Stimulated activated CD8-positive, alpha-beta memory T cell treated with anti-CD3 and anti-CD28 coated beads, Interleukin-12 subunit alpha, Interleukin-12 subunit beta, amount 100 ng/mL, for 1 hour (primary cell): ENCODE results near the gene FIGLA.

Experiments used
- DNase-seq: peaks from one replicate; pipeline ENCODE4 v3.0.0-alpha.2; 2020; ENCODE audit warnings: low read depth

FIGLA gene

DNA sequence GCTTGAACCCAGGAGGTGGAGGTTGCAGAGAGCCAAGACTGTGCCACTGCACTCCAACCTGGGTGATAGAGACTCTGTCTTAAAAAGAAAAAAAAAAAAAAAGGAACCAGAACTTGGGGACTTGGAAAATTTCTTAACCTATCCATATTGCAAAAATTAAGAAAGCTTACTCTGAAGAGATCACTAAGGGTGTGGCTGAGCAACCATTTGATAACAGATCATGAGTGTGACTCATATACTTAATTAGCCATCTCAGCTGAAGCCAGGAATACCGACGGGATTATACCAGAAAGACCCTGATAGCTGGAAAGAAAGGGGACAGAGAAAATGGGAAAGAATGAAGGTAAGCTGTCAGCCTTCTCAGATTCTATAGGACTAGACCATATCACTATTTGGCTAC, 15.3 kb downstream of the FIGLA start:
- DNase-seq: no peak

DNA sequence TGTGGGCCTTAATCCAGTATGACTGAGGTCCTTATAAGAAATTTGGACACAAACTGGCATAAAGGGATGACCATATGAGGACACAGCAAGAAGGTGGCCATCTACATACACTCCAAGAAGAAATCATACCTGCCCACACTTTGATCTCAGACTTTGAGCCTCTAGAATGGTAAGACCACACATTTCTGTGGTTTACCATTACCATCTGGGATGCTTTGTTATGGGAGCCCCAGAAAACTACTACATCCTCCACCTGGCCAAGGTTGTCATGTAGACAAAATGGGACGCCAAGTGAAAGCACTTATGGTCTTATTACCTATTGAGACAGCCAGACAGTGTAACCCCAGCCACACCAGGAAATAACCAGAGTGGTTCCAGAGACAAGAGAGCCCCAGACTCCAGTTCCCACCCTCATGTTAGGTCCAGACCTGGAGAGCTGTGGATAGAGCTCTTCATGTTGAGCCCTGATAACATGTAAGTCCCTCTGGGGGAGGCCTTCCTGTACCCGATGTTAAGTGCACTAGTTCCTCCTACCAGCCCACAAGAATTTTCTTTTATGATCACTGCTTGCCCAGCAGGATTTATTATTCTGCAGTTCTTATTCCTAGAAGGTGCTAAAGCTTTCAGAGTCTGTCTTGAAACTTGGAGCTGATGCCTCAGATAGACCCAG, 17.8 kb downstream of the FIGLA start:
- no peak for DNase-seq

DNA sequence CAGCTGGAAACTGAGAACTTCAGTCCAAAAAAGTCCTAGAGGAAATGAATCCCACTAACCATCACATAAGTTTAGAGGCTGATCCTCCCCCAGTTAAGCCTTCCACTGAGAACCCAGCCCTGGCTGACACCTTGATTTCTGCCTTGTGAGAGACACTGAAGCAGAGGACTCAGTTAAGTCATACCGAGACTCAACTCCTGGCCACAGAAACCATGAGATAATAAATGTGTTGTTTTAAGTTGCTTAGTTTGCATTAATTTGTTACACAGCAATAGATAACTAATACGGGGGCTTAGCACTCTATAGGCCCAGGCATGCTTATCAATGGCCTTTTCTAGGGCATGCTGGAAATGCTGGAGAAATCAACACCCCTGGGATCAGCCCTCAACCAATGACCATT, 19.0 kb downstream of the FIGLA start:
- DNase-seq: no peak

DNA sequence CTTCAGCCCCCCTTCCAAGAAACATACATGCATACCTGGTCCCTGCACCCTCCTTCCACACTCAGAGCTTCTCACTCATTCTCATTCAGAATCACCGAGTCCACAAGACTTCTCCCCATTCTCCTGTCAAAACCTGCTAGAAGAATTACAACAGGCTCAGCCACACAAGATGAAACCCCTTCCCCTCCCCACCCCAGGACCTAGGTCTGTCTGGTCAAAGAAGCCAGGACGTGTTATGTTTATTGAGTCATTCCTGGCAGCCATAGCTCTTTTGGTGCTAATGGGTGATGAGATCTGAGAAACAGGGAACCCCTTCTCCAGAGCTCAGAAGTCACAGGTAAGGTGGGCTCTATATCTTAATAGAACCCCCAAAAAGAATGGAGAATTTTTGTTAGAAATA, 21.0 kb downstream of the FIGLA start:
- DNase-seq: no peak

GRCh38 chr2:70768590-70769085, 21.8 kb downstream of the FIGLA start:
- DNase-seq: no peak

DNA sequence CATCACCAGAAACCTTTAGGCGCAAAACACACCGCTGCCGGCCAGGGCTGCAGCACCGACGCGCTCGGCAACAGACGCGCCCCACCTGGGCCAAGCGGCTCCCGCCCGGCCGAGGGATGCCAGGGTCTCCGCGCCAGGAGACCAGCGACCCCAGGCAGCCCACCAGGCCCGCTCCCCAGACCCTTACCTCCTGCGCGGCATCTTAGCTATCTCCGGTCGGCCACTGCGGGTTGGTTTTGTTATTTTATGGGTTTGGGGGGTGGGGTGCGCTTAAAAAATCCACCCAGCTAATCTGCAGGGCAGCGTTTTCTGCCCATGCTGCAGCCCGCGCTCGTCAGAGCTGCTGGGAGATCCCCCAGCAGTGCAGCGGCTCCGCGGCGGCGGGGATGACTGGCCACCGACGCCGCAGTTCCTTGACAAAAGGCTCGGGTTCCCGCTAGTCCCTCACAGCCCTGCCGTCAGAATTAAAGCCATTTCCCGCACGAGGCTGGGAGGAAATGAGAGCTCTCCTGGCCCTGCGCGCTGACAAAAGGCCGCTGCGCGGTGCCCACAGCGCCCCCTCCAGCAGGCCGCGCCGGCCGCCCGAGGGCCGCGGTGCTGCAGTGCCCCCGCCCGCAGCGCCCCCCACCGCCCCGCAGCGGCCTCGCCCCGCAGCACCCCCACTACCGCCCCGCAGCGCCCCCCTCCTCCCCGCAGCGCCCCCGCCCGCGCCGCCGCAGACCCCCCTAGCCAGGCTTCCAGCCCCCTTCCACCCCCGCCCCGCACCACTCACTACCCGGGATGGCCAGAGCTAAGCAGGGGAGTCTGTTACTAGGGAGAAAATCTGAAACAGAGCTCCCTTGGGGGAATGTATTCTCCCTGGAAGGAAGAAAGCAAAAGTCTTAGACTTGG, 22.5 kb downstream of the FIGLA start, which contains the start of gene ADD2:
Gene ADD2, minus strand, starts transcription at position 502 of the 891 bp plus-strand sequence. CDS start 61,792 bp downstream, outside the sequence.
- no peak for DNase-seq

DNA sequence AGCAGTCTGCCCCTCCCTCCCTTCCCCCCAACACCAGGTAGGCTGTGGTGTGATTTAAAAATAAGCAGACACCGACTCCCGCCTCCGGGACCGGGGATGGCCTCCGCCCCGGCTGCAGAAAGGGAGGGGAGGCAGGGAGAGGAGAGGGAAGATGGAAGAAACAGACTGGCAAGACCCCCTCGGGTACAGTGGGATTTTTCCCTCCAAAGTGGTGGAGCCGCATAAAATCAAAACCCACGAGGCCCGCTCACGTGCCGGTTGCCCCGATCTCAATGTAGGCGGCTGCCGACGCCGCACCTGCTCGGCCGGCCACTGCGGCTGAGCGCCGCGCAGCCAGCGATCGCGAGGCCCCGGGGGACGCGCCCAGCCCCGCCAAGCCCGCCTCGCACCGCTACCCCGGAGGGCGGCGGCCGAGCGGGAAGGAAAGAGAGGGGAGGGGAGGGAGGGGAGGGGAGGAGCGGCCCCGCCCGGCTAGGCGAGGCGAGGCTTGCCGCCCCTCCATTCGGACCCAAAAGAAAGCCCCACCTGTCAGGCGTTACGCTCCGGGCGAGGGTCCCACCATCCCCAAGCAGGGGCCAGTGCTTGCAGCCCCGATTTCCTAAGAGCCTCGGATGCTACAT, 23.3 kb downstream of the FIGLA start:
- DNase-seq: no peak

GRCh38 chr2:70766357-70767078, 23.9 kb downstream of the FIGLA start:
- no peak for DNase-seq

DNA sequence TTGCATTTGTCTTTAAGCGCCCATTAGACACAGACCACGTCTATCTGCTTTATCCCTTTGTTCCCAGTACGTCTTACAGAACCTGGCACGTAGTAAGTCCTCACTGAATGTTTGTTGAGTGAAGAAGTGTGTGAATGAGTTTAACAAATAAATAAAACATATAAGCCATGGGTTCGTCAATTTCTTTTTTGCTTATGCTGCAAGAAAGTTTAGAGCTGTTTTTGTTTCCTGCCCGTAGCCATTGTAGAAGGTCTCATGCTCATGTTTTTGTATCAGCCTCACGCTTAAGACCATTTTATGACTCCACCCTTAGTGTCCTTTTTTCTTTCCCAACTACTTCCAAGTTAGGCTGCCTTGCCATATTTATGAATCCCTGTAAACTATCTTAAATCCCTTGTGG, 24.9 kb downstream of the FIGLA start:
- DNase-seq: no peak

DNA sequence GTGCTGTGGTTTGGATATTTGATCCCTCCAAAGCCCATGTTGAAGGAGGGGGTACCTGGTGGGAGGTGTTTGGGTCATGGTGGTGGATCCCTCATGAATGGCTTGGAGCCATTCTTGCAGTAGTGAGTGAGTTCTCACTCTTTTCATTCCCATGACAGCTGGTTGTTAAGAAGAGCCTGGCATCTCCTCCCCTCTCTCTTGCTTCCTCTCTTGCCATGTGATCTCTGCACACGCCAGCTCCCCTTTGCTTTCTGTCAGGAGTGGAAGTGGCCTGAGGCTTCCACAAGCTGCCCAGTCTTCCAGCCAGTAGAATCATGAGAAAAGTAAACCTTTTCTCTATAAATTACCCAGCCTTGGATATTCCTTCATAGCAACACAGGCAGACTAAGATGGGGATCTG, 31.0 kb downstream of the FIGLA start:
- DNase-seq: no peak

DNA sequence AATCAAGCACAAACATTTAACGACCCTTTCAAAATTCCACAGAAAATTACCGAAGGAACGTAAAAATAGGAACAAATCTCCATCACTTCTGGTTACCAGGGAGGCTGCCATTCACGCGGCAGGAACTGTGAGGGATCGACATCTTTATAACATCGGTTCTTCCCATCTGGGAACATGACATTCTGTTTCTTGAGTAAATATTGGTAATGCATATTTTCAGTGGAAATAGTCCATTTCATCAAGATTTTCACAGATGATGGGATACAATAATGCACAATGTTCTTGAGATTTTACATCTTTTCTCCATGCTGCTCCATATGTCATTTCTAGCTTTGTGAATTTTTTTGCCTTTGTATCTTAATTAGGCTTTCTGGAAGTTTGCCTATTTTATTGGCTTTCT, 32.5 kb downstream of the FIGLA start:
- DNase-seq: no peak

DNA sequence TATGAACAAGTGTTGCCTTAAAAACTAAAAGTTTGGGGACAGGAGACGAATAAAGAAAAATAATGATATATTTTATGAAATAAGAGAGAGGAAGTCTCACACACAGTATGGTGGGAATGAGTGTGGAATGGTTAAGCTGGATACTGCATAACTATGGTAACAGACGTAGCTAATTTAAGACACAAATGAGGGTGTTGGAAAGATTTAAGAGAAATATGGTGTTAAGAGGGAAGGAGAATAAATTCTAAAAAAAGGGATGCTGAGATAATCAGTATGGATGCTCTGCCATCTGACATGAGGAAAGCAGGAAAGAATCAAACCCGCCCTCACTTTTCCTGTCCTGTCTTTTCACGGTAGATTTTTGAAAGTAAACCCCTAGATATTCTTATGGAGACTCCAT, 33.1 kb downstream of the FIGLA start:
- DNase-seq: no peak

- no peak for DNase-seq
Measured at GRCh38 chr2:70756128-70756527, 34.3 kb downstream of the FIGLA start.

DNA sequence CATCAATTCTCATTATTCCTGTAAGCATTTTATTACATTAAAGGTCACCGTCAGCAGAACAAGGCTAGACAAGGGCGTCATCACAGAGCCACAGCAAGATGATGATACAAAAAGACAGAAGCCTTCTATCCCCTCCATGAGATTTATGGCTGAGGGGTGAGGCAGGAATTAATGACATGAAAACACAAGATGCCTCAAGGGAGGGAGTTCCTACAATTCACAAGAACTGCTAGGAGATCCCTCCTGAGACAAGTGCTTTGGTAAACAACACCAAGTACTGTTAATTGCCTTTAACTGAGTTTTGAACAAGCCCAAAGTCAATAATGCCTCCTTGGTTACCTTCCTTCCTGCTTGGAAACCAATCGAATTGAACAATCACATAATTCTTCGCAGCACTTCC, 36.5 kb downstream of the FIGLA start:
- DNase-seq: no peak

- no peak for DNase-seq
Measured at GRCh38 chr2:70753031-70753430, 37.4 kb downstream of the FIGLA start.

- no peak for DNase-seq
Measured at GRCh38 chr2:70752396-70752795, 38.0 kb downstream of the FIGLA start.

DNA sequence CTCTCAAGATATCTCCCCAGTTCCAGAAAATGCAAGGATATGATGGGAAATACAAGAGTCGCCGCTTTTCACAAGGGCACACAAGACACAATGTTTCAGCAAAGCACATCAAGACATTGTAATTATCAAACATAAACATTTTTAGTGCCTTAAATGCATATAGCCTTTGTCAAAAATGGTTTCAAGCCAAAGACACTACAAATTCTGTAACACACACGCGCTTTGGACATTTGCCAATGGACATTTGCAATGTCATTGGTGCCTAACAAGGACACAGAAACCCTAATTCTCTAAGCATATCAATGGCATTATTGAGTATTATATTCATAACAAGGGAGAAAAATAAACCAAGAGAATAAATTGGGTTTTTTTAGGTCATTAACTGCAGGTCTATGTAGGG, 38.6 kb downstream of the FIGLA start:
- DNase-seq: no peak

DNA sequence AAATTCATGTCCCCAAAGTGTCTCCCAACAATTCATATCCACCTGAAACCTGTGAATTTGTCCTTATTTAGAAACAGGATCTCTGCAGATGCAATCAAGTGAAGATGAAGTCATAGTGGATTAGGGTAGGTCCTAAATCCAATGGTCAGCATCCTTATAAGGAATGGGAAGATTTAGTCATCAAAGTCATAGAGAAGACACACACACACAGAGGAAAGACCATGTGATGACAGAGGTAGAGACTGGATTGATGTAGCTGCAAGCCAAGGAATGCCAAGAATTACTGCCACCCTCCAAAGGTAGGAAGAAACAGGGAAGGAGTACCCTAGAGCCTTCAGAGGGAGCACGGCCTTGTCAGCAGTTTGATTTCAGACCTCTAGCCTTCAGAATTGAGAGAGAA, 40.1 kb downstream of the FIGLA start:
- no peak for DNase-seq

DNA sequence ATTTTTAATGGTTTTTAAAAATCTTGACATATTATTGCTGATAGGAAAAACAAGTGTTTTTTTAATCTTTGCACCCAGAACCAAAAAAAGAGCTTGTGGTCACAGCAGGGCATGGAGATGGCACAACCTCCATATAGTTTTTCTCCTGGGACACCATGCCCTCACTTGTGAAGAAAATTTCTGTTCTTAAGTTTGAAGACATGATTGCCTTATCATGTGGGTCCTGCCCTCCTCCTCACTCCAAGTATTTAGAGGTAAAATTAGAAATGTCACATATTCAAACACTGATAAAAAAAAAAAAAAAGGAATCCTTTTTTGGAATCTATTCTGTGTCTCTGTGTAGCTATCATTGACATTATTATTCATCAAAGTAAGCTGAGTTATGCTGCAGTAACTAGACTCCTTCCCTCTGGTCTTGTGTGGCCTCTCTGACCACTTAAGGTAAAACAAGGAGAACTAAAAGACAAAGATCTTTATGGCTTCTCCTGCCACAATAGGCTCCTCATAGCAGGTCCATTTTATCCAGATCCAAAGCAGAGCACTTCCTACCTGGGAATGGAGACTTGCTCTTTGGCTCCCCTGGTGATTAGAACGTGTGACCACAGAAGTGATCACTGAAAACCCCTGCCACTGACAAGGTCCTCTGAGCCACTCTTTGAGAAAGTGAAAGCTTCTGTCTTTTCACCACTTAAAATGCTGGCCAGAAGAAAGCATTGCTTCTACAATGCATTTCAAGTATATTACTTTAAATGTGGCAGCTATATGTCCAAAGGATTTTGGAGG, 42.2 kb downstream of the FIGLA start:
- DNase-seq: no peak

- DNase-seq: no peak
Measured at GRCh38 chr2:70747284-70747683, 43.2 kb downstream of the FIGLA start.
